SJCRH30 (cell line): ENCODE measurements around the gene MBNL3. TPM values are rescaled to one million over a fixed set of nuclear protein-coding genes. Genes with fewer than 3 reads are reported as not detected.

Source experiments
- DNase-seq, 2 experiments: peaks; one replicate each; pipeline ENCODE4 v3.0.0-alpha.2; 2015 to 2020
- H3K27ac ChIP-seq: fragments of 250-450 bp; sonication (Bioruptor Pico); 2 replicates; pipeline ENCODE4 v1.5.1; 2020; ENCODE audit warnings: mild to moderate bottlenecking, moderate library complexity
- H3K27me3 ChIP-seq: fragments of 250-450 bp; sonication (Bioruptor Pico); 2 replicates; pipeline ENCODE4 v1.5.1; 2020; ENCODE audit warnings: mild to moderate bottlenecking, moderate library complexity
- H3K36me3 ChIP-seq: fragments of 250-450 bp; sonication (Bioruptor Pico); 2 replicates; pipeline ENCODE4 v1.5.1; 2020; ENCODE audit warnings: mild to moderate bottlenecking, moderate library complexity
- H3K4me1 ChIP-seq: fragments of 250-450 bp; sonication (Bioruptor Pico); 2 replicates; pipeline ENCODE4 v1.5.1; 2020; ENCODE audit warnings: mild to moderate bottlenecking, moderate library complexity
- H3K4me3 ChIP-seq: fragments of 250-450 bp; sonication (Bioruptor Pico); 2 replicates; pipeline ENCODE4 v1.5.1; 2020; ENCODE audit warnings: mild to moderate bottlenecking, moderate library complexity
- H3K9me3 ChIP-seq: fragments of 250-450 bp; sonication (Bioruptor Pico); replicated peaks from 2 replicates; pipeline ENCODE4 v1.5.1; 2020; ENCODE audit warnings: mild to moderate bottlenecking, moderate library complexity
- total RNA-seq: library from RNA; depleted of rRNA; stranded (reverse); fragments of >200 nt; shearing (Covaris generic); gene quantifications from 2 replicates; pipeline ENCODE4 v1.2.3, GENCODE V29; 2014

Gene MBNL3
- total RNA-seq, 1 experiment from 2014 or later: 29.9 TPM

DNA sequence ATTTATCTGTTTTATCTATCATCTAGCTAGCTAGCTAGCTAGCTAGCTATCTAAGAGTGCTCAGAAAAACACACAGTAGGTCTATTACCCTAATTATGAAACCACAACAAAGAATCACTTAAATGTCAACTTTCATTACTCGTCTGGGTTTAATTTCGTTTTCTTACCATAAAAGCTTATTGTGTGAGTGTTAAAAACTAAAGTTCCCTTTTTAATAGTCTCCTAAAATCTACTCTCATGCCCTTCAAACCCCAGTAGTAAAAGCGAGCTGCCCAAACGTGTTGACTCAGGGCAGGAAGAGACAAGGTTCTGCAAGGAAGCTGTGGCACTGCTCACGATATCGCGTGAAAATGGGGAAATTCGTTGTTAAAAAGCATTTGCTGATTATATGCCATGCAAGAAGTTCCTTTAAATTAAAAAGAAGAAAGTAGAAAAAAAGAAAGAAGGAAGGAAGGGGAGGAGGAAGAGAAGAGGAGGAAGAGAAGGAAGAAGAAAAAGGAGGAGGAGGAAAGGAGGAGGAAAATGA, 595 bp downstream of the MBNL3 start:
- Histone ChIP-seq H3K27ac (peak overlapping the region; percentile 92), H3K9me3 (no peaks in the 10 kb centered on the region)
- peak; percentile 22 to 47 for DNase-seq

DNA sequence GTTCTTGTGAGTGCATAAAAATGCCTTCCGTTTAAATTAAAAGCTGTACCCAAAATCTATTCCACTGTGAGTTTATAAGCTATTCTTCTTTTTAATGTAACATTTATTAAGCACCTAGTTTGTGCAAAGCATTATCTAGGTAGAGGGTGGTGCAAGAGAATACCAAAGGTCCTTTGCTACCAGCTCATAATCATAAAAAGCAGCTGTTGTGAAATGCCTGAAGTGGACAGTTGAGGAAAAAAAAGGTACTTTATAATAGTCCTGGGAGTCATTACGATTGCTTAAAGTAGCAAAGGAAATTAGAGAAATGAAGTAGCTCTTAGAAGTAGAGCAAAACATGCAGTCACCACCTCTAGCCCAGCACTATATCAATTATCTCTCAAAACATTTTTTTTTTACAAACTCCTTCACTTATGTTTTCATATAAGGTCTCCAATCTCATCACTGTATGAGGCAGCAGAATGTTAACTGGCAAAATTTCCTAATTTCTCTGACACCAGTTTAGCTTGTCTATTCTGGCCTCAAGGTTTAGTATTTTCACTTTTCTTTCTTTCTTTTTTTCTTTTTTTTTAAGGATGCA, 2.1 kb downstream of the MBNL3 start:
- Histone ChIP-seq H3K4me3 (no peak overlapping the region), H3K27ac (no peak overlapping the region), H3K27me3 (no peaks in the 10 kb centered on the region), H3K9me3 (no peaks in the 10 kb centered on the region), H3K4me1 (peaks cover 6% of the 10 kb centered on the region; the same call in 1 of the 2 replicates), H3K36me3 (no peaks in the 10 kb centered on the region)
- DNase-seq: no peak

More for the DNA sequence above, 595 bp downstream of the MBNL3 start:
- Histone ChIP-seq H3K4me3 (peak overlapping the region; percentile 84), H3K4me1 (peaks cover 5% of the 10 kb centered on the region; the same call in 1 of the 2 replicates), H3K27me3 (no peaks in the 10 kb centered on the region), H3K36me3 (no peaks in the 10 kb centered on the region)

- Histone ChIP-seq H3K4me1 (peaks cover 6% of the 10 kb centered on the region; the same call in 1 of the 2 replicates), H3K9me3 (no peaks in the 10 kb centered on the region), H3K4me3 (no peak overlapping the region), H3K27ac (no peak overlapping the region), H3K36me3 (no peaks in the 10 kb centered on the region), H3K27me3 (no peaks in the 10 kb centered on the region)
- no peak for DNase-seq
Measured at GRCh38 chrX:132483951-132484350, 4.9 kb downstream of the MBNL3 start.

- H3K27me3 ChIP-seq: no peaks in the 10 kb centered on the region
- peaks cover 6% of the 10 kb centered on the region; the same call in 1 of the 2 replicates for H3K4me1 ChIP-seq
- DNase-seq: no peak
- no peaks in the 10 kb centered on the region for H3K36me3 ChIP-seq
- H3K4me3 ChIP-seq: no peak overlapping the region
- H3K27ac ChIP-seq: no peak overlapping the region
- H3K9me3 ChIP-seq: no peaks in the 10 kb centered on the region
Measured at GRCh38 chrX:132483488-132483887, 5.3 kb downstream of the MBNL3 start.

- no peak for DNase-seq
- Histone ChIP-seq H3K27me3 (no peaks in the 10 kb centered on the region), H3K4me3 (no peak overlapping the region), H3K9me3 (no peaks in the 10 kb centered on the region), H3K36me3 (no peaks in the 10 kb centered on the region), H3K4me1 (peaks cover 6% of the 10 kb centered on the region; the same call in 1 of the 2 replicates), H3K27ac (no peak overlapping the region)
Measured at GRCh38 chrX:132482632-132483031, 6.2 kb downstream of the MBNL3 start.

DNA sequence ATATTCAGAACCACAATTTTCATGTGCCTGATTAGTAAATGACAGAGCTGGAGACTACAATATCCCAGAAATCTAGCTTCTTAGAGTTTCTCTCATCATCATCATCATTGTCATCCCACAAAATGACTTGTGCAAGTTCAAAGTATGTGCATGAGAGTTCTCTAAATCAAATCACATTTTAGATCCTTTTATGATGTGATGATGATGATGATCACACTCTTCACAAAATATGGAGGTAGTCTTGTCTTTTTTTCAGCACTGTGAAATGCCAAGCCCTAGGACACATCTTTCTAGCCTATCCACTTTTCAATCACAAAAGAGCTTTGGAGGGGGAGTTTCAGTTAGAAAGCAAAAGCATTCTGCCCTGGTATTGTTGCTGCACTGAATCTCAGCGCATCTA, 7.4 kb downstream of the MBNL3 start:
- H3K4me1 ChIP-seq: peaks cover 6% of the 10 kb centered on the region; the same call in 1 of the 2 replicates
- H3K27me3 ChIP-seq: no peaks in the 10 kb centered on the region
- no peaks in the 10 kb centered on the region for H3K36me3 ChIP-seq
- H3K27ac ChIP-seq: peak overlapping the region; percentile 74; the same call in 1 of the 2 replicates
- H3K9me3 ChIP-seq: no peaks in the 10 kb centered on the region
- H3K4me3 ChIP-seq: no peak overlapping the region
- no peak for DNase-seq

- Histone ChIP-seq H3K4me3 (peak overlapping the region; percentile 47), H3K36me3 (no peaks in the 10 kb centered on the region), H3K27ac (peak overlapping the region; percentile 74), H3K4me1 (peaks cover 6% of the 10 kb centered on the region; the same call in 1 of the 2 replicates), H3K27me3 (no peaks in the 10 kb centered on the region), H3K9me3 (no peaks in the 10 kb centered on the region)
- peak in 1 of 2 experiments; percentile 48 for DNase-seq
Measured at GRCh38 chrX:132480581-132481203, 8.1 kb downstream of the MBNL3 start.

GRCh38 chrX:132474544-132475248, 14.1 kb downstream of the MBNL3 start:
- H3K9me3 ChIP-seq: no peaks in the 10 kb centered on the region
- H3K27me3 ChIP-seq: no peaks in the 10 kb centered on the region
- H3K27ac ChIP-seq: no peak overlapping the region
- H3K4me3 ChIP-seq: no peak overlapping the region
- H3K4me1 ChIP-seq: no peaks in the 10 kb centered on the region
- H3K36me3 ChIP-seq: no peaks in the 10 kb centered on the region
- DNase-seq: no peak

DNA sequence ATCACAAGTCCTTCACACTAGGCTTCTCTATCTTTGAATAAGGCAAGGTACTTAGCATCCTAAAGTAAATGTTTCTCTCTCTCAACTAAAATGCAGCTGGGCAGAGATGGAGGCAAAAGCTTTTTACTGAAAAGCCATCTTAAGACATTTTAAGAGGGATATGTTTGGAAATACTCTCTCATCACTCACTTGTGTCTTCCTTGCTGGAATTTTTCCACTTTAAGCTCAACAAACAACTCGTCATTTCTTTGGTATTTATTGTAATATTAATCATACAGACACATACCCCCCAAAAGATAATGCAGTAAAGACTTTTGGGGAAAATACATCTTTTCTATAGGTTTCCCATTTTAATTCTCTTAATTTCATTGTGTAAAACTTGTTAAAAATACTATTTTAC, 16.4 kb downstream of the MBNL3 start:
- no peak overlapping the region for H3K27ac ChIP-seq
- H3K4me3 ChIP-seq: no peak overlapping the region
- H3K27me3 ChIP-seq: no peaks in the 10 kb centered on the region
- DNase-seq: no peak
- no peaks in the 10 kb centered on the region for H3K9me3 ChIP-seq
- no peaks in the 10 kb centered on the region for H3K4me1 ChIP-seq
- H3K36me3 ChIP-seq: no peaks in the 10 kb centered on the region

- Histone ChIP-seq H3K9me3 (no peaks in the 10 kb centered on the region), H3K27ac (no peak overlapping the region), H3K4me1 (no peaks in the 10 kb centered on the region), H3K4me3 (no peak overlapping the region), H3K27me3 (no peaks in the 10 kb centered on the region), H3K36me3 (no peaks in the 10 kb centered on the region)
- DNase-seq: no peak
Measured at GRCh38 chrX:132470831-132471230, 18.0 kb downstream of the MBNL3 start.

- Histone ChIP-seq H3K4me1 (no peaks in the 10 kb centered on the region), H3K27ac (no peak overlapping the region)
Measured at GRCh38 chrX:132470179-132470578, 18.7 kb downstream of the MBNL3 start.

GRCh38 chrX:132468454-132468853, 20.4 kb downstream of the MBNL3 start:
- Histone ChIP-seq H3K27me3 (no peaks in the 10 kb centered on the region), H3K36me3 (no peaks in the 10 kb centered on the region), H3K9me3 (no peaks in the 10 kb centered on the region)

More at GRCh38 chrX:132470179-132470578, 18.7 kb downstream of the MBNL3 start:
- no peaks in the 10 kb centered on the region for H3K27me3 ChIP-seq
- no peaks in the 10 kb centered on the region for H3K9me3 ChIP-seq
- no peaks in the 10 kb centered on the region for H3K36me3 ChIP-seq
- DNase-seq: no peak
- H3K4me3 ChIP-seq: no peak overlapping the region

DNA sequence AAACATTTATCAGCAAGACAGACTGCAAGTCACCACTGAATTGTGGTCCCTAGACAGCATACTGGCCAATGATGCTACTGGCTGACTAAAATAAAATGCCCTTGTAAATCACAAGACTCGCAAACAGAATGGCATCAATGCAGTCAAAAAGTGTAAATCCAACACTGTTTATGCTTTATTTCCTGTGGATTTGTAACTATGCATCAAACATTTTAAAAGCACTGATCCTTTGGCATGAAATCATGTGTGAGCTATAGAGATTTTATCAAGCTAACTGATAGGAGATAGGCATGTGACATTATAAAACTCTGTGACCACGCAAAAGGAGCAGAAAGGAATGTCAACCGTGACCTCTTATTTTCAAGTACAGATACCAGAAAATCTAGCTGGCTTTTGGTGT, 20.8 kb downstream of the MBNL3 start:
- Histone ChIP-seq H3K27ac (no peak overlapping the region), H3K4me1 (no peaks in the 10 kb centered on the region), H3K4me3 (no peak overlapping the region), H3K9me3 (no peaks in the 10 kb centered on the region), H3K27me3 (no peaks in the 10 kb centered on the region), H3K36me3 (no peaks in the 10 kb centered on the region)
- no peak for DNase-seq

More at GRCh38 chrX:132468454-132468853, 20.4 kb downstream of the MBNL3 start:
- no peak overlapping the region for H3K27ac ChIP-seq
- H3K4me3 ChIP-seq: no peak overlapping the region
- no peak for DNase-seq
- no peaks in the 10 kb centered on the region for H3K4me1 ChIP-seq

DNA sequence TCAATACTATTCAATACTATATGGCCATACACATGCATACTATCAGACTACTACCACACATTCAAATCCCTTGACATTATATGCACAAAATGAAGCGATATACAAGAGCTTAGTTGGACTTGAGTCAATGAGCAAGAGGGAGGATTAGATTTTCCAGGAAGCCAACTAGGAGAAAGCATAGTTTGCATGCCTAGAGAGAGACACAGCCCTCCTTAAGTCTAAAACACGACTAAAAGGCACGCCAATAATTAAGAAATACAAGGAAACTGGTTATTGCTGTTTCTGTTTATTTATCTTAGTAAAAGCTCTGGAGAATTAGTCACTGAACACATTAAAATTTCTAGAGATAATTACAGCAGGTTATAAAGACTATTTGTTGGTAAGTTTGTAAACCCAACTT, 21.8 kb downstream of the MBNL3 start:
- DNase-seq: no peak

DNA sequence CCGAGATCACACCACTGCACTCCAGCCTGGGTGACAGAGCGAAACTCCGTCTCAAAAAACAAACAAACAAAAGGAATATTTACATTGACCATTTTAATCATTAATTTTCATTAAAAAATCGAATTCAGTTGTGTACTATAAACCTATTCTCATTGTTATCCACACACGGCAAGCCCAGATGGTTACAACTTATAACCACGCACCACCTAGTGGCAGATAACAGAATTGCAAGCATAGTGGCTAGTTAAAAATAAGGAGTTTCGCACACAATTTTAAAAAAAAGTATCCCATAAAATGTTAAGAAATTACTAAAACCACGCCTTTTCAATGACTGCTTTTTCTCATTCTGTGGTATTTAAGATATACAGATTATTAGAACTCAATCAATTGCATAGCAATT, 25.4 kb downstream of the MBNL3 start:
- H3K9me3 ChIP-seq: no peaks in the 10 kb centered on the region
- no peaks in the 10 kb centered on the region for H3K36me3 ChIP-seq
- H3K4me1 ChIP-seq: no peaks in the 10 kb centered on the region
- no peak overlapping the region for H3K27ac ChIP-seq
- peak; percentile 21 to 57 for DNase-seq
- no peak overlapping the region for H3K4me3 ChIP-seq
- H3K27me3 ChIP-seq: no peaks in the 10 kb centered on the region

More for the DNA sequence above, 21.8 kb downstream of the MBNL3 start:
- Histone ChIP-seq H3K9me3 (no peaks in the 10 kb centered on the region), H3K4me1 (no peaks in the 10 kb centered on the region), H3K36me3 (no peaks in the 10 kb centered on the region), H3K4me3 (no peak overlapping the region), H3K27me3 (no peaks in the 10 kb centered on the region), H3K27ac (no peak overlapping the region)
